Nephron (organoid): ENCODE measurements around the gene HSD17B14.
"Not testable (repeated sequence)": the region's sequence is repeated elsewhere in the genome, so short reads cannot be mapped to it uniquely, and the experiment has no call there.

Source experiments
- H3K27ac Mint-ChIP-seq, 3 experiments: 2 replicates each; pipeline ENCODE4 v1.8.0; 2020; ENCODE audit warnings: mixed read lengths in 3 of 3, mild to moderate bottlenecking in 2 of 3, moderate library complexity in 1 of 3
- H3K27me3 Mint-ChIP-seq: 2 replicates; pipeline ENCODE4 v1.8.0; 2021; ENCODE audit warnings: low read depth, mild to moderate bottlenecking, moderate library complexity, mixed read lengths
- H3K36me3 Mint-ChIP-seq: 2 replicates; pipeline ENCODE4 v1.8.0; 2020; ENCODE audit warnings: low read depth, mixed read lengths
- H3K4me1 Mint-ChIP-seq: 2 replicates; pipeline ENCODE4 v1.8.0; 2020; ENCODE audit warnings: mixed read lengths
- H3K4me3 Mint-ChIP-seq, 3 experiments: 2 replicates each; pipeline ENCODE4 v1.8.0; 2020; ENCODE audit warnings: mild to moderate bottlenecking in 3 of 3, mixed read lengths in 3 of 3, moderate library complexity in 2 of 3
- H3K9me3 Mint-ChIP-seq: 2 replicates; pipeline ENCODE4 v1.8.0; 2020; ENCODE audit warnings: mixed read lengths
- CTCF ChIP-seq, 3 experiments: fragments of 200-600 bp; sonication (generic); IDR thresholded peaks; one replicate each; pipeline ENCODE4 v1.5.0; 2021; ENCODE audit warnings: antibody characterized with exemption in 3 of 3; ENCODE audit not compliant: unreplicated experiment in 3 of 3

Gene HSD17B14

GRCh38 chr19:48777139-48777538 is 59.2 kb downstream of the HSD17B14 start:
- Mint-ChIP-seq H3K4me3 (no peak overlapping the region), H3K27me3 (no peaks in the 10 kb centered on the region), H3K27ac (no peak overlapping the region), H3K4me1 (peaks cover 11% of the 10 kb centered on the region), H3K36me3 (no peaks in the 10 kb centered on the region), H3K9me3 (no peaks in the 10 kb centered on the region)
- TF ChIP-seq CTCF (IDR thresholded peaks at IDR 0.05; ENCODE audit: unreplicated experiment in 3 of 3), result no peak

- H3K4me3 Mint-ChIP-seq, result no peak overlapping the region
- no peaks in the 10 kb centered on the region for H3K36me3 Mint-ChIP-seq
- H3K4me1 Mint-ChIP-seq, result peaks cover 9% of the 10 kb centered on the region
- H3K27me3 Mint-ChIP-seq, result no peaks in the 10 kb centered on the region
- TF ChIP-seq CTCF (IDR thresholded peaks at IDR 0.05; ENCODE audit: unreplicated experiment in 3 of 3), result no peak
- no peak overlapping the region for H3K27ac Mint-ChIP-seq
- no peaks in the 10 kb centered on the region for H3K9me3 Mint-ChIP-seq
These were observed 63.8 kb downstream of the HSD17B14 start for GRCh38 chr19:48772503-48772953.

GRCh38 chr19:48770734-48771472 is 65.4 kb downstream of the HSD17B14 start:
- H3K27me3 Mint-ChIP-seq, result peaks cover 5% of the 10 kb centered on the region
- no peaks in the 10 kb centered on the region for H3K36me3 Mint-ChIP-seq
- H3K27ac Mint-ChIP-seq, result no peak overlapping the region
- no peak overlapping the region for H3K4me3 Mint-ChIP-seq
- TF ChIP-seq CTCF (IDR thresholded peaks at IDR 0.05; ENCODE audit: unreplicated experiment in 3 of 3), result no peak
- peaks cover 9% of the 10 kb centered on the region for H3K4me1 Mint-ChIP-seq
- no peaks in the 10 kb centered on the region for H3K9me3 Mint-ChIP-seq

DNA sequence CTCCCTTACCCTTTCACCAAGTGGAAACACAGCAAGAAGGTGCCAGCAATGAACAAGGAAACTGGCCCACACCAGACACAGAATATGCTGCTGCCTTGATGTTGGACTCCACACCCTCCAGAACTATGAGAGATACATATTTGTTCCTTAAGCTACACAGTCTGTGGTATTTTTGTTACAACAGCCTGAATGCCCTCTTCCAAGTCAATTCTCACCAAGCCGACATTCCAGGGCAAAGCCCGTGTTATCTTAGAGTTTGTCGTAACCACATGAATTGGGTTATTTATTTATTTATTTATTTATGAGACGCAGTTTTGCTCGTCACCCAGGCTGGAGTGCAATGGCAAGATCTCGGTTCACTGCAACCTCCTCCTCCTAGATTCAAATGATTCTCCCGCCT is 66.0 kb downstream of the HSD17B14 start:
- peaks cover 9% of the 10 kb centered on the region for H3K27me3 Mint-ChIP-seq
- H3K36me3 Mint-ChIP-seq, result no peaks in the 10 kb centered on the region
- no peak overlapping the region for H3K4me3 Mint-ChIP-seq
- peaks cover 9% of the 10 kb centered on the region for H3K4me1 Mint-ChIP-seq
- H3K9me3 Mint-ChIP-seq, result no peaks in the 10 kb centered on the region
- H3K27ac Mint-ChIP-seq, result no peak overlapping the region
- no peak for TF ChIP-seq CTCF (IDR thresholded peaks at IDR 0.05; ENCODE audit: unreplicated experiment in 3 of 3)

GRCh38 chr19:48768994-48769713 is 67.1 kb downstream of the HSD17B14 start:
- Mint-ChIP-seq H3K27ac (no peak overlapping the region), H3K4me3 (no peak overlapping the region), H3K36me3 (no peaks in the 10 kb centered on the region), H3K9me3 (no peaks in the 10 kb centered on the region), H3K27me3 (peaks cover 16% of the 10 kb centered on the region), H3K4me1 (peaks cover 9% of the 10 kb centered on the region)
- TF ChIP-seq CTCF (IDR thresholded peaks at IDR 0.05; ENCODE audit: unreplicated experiment in 3 of 3), result no peak

DNA sequence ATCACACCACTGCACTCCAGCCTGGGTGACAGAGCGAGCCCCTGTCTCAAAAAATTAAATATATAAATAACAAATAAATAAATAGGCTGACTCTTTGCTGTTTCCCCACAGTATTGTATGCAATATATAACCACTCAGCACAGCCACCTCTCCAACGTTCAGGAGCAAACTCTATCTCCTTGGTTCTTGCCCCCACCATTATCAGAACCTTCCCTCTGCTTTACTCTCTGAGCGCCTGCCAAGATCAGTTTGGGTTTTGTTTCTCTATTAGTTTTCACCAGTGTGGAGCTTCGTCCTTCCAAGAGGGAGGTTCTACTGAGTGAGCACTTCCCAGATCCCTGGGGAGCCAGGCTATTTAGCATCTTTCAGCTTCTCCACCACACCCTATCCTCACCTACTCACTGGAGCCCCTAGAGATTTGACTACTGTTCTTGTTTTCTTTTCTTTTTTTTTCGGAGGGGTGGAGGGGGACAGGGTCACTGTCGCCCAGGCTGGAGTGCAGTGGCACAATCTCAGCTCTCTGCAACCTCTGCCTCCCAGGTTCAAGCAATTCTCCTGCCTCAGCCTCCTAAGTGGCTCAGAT is 68.0 kb downstream of the HSD17B14 start:
- peaks cover 16% of the 10 kb centered on the region for H3K27me3 Mint-ChIP-seq
- not testable (repeated sequence) for H3K4me3 Mint-ChIP-seq, H3K36me3 Mint-ChIP-seq, H3K4me1 Mint-ChIP-seq, H3K9me3 Mint-ChIP-seq, H3K27ac Mint-ChIP-seq

DNA sequence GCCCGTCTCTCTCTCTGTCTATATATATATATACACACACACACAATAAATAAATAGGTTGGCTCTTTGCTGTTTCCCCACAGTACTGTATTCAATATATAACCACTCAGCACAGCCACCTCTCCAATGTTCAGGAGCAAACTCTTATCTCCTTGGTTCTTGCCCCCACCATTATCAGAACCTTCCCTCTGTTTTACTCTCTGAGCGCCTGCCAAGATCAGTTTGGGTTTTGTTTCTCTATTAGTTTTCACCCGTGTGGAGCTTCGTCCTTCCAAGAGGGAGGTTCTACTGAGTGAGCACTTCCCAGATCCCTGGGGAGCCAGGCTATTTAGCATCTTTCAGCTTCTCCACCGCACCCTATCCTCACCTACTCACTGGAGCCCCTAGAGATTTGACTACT is 70.5 kb downstream of the HSD17B14 start:
- H3K9me3 Mint-ChIP-seq, H3K4me3 Mint-ChIP-seq, H3K4me1 Mint-ChIP-seq, H3K36me3 Mint-ChIP-seq, H3K27ac Mint-ChIP-seq: not testable (repeated sequence)
- H3K27me3 Mint-ChIP-seq, result peaks cover 23% of the 10 kb centered on the region
